HEK293T (cell line): Measurements from ENCODE around the gene MMADHC.

Experiments
- CTCF ChIA-PET: fragments of 350-600 bp; formaldehyde crosslinking; extraction: SDS; loops from one replicate; lab custom pipeline; 2021; ENCODE audit warnings: antibody characterized with exemption, inconsistent platforms; lab: Yijun Ruan, JAX
- POLR2A ChIA-PET: fragments of 350-600 bp; formaldehyde crosslinking; extraction: SDS; loops from one replicate; lab custom pipeline; 2020; ENCODE audit warnings: antibody characterized with exemption, inconsistent platforms; lab: Yijun Ruan, JAX
- DNase-seq: peaks from one replicate; pipeline ENCODE4 v3.0.0; 2012; ENCODE audit warnings: mixed read lengths; ENCODE audit errors: extremely low spot score
- ARNT ChIP-seq: fragments of 450-650 bp; IDR thresholded peaks from 2 replicates; pipeline ENCODE4 v1.6.1; 2017; ENCODE audit warnings: mild to moderate bottlenecking
- BHLHE40 ChIP-seq: fragments of 450-650 bp; IDR thresholded peaks from 2 replicates; pipeline ENCODE4 v1.6.1; 2016; ENCODE audit warnings: mild to moderate bottlenecking, moderate library complexity, borderline replicate concordance
- CTBP1 ChIP-seq: fragments of 450-650 bp; IDR thresholded peaks from 2 replicates; pipeline ENCODE4 v1.6.1; 2016; ENCODE audit warnings: borderline replicate concordance
- ELF4 ChIP-seq: fragments of 450-650 bp; IDR thresholded peaks from 2 replicates; pipeline ENCODE4 v1.6.1; 2017; ENCODE audit warnings: antibody characterized with exemption
- FOXA1 ChIP-seq: fragments of 450-650 bp; IDR thresholded peaks from 2 replicates; pipeline ENCODE4 v1.6.1; 2016; ENCODE audit warnings: mild to moderate bottlenecking
- HDGF ChIP-seq: fragments of 450-650 bp; IDR thresholded peaks from 2 replicates; pipeline ENCODE4 v1.6.1; 2017; ENCODE audit warnings: antibody characterized with exemption, borderline replicate concordance
- L3MBTL2 ChIP-seq: fragments of 450-650 bp; conservative IDR thresholded peaks from 2 replicates; pipeline ENCODE4 v1.6.1; 2016; ENCODE audit warnings: mild to moderate bottlenecking
- LEF1 ChIP-seq: fragments of 450-650 bp; IDR thresholded peaks from 2 replicates; pipeline ENCODE4 v1.6.1; 2017; ENCODE audit warnings: mild to moderate bottlenecking, borderline replicate concordance
- NFRKB ChIP-seq: fragments of 450-650 bp; IDR thresholded peaks from 2 replicates; pipeline ENCODE4 v1.6.1; 2016; ENCODE audit warnings: mild to moderate bottlenecking, moderate library complexity
- PKNOX1 ChIP-seq: fragments of 450-650 bp; IDR thresholded peaks from 2 replicates; pipeline ENCODE4 v1.6.1; 2016
- SP1 ChIP-seq: fragments of 450-650 bp; IDR thresholded peaks from 2 replicates; pipeline ENCODE4 v1.6.1; 2017
- SUZ12 ChIP-seq: fragments of 450-650 bp; IDR thresholded peaks from 2 replicates; pipeline ENCODE4 v1.6.1; 2016; ENCODE audit warnings: mild to moderate bottlenecking
- TARDBP ChIP-seq: fragments of 450-650 bp; IDR thresholded peaks from 2 replicates; pipeline ENCODE4 v1.6.1; 2016
- ZNF384 ChIP-seq: fragments of 450-650 bp; IDR thresholded peaks from 2 replicates; pipeline ENCODE4 v1.6.1; 2016

MMADHC gene

DNA sequence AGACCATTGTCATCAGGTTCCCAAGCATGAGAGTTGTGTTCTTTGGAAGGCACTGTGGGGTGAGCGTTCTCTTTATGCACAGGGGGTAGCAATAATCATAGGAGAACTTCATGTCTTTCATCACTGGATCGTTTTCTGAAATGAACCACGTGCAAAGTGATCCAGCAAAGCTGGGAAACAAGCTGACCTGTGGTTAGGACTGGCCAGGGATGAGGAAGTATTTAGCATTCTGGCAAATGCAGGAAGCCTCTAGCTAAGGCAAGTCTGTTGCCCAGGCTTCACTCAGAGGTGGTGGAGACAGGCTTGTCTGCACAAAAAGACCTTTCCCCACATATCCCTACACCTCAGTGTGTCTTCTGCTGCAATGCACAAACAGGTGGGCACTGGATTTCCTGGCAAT, 58.6 kb downstream of the MMADHC start:
- ChIA-PET POLR2A (no interaction called here), CTCF (no interaction called here)
- DNase-seq, result no peak
- TF ChIP-seq NFRKB (no peak), TARDBP (no peak), HDGF (no peak), CTBP1 (no peak)

- DNase-seq, result no peak
- ChIA-PET POLR2A (no interaction called here), CTCF (no interaction called here)
- TF ChIP-seq TARDBP, result no peak
Measured at GRCh38 chr2:149527998-149528755, 59.4 kb downstream of the MMADHC start.

GRCh38 chr2:149526689-149527088, 60.9 kb downstream of the MMADHC start:
- no peak for TF ChIP-seq BHLHE40
- TF ChIP-seq FOXA1, result no peak
- CTCF ChIA-PET, result no interaction called here
- POLR2A ChIA-PET, result no interaction called here
- DNase-seq, result no peak

GRCh38 chr2:149525323-149525722, 62.3 kb downstream of the MMADHC start:
- CTCF ChIA-PET, result no interaction called here
- TF ChIP-seq ZNF384, result no peak
- TF ChIP-seq LEF1, result no peak
- no peak for TF ChIP-seq HDGF
- TF ChIP-seq SP1, result no peak
- no peak for TF ChIP-seq PKNOX1
- TF ChIP-seq ARNT, result no peak
- no peak for TF ChIP-seq L3MBTL2
- TF ChIP-seq ELF4, result no peak
- no peak for TF ChIP-seq FOXA1
- TF ChIP-seq SUZ12, result no peak
- DNase-seq, result no peak
- POLR2A ChIA-PET, result no interaction called here
